Measurements from ENCODE around the gene CYP2F1.

Gene CYP2F1

GRCh38 chr19:41114132-41114531 lies at the start of gene CYP2F1:
CYP2F1 (plus strand) TSS chr19:41114432; CDS start chr19:41116189, 1,757 bp downstream.
- no peak for TF ChIP-seq ZFX (IDR thresholded peaks at IDR 0.05)
- TF ChIP-seq, protein P1, sequence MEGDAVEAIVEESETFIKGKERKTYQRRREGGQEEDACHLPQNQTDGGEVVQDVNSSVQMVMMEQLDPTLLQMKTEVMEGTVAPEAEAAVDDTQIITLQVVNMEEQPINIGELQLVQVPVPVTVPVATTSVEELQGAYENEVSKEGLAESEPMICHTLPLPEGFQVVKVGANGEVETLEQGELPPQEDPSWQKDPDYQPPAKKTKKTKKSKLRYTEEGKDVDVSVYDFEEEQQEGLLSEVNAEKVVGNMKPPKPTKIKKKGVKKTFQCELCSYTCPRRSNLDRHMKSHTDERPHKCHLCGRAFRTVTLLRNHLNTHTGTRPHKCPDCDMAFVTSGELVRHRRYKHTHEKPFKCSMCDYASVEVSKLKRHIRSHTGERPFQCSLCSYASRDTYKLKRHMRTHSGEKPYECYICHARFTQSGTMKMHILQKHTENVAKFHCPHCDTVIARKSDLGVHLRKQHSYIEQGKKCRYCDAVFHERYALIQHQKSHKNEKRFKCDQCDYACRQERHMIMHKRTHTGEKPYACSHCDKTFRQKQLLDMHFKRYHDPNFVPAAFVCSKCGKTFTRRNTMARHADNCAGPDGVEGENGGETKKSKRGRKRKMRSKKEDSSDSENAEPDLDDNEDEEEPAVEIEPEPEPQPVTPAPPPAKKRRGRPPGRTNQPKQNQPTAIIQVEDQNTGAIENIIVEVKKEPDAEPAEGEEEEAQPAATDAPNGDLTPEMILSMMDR (conservative IDR thresholded peaks at IDR 0.05), result no peak
- H3K27ac ChIP-seq, result no peak within 1 kb of the TSS

DNA sequence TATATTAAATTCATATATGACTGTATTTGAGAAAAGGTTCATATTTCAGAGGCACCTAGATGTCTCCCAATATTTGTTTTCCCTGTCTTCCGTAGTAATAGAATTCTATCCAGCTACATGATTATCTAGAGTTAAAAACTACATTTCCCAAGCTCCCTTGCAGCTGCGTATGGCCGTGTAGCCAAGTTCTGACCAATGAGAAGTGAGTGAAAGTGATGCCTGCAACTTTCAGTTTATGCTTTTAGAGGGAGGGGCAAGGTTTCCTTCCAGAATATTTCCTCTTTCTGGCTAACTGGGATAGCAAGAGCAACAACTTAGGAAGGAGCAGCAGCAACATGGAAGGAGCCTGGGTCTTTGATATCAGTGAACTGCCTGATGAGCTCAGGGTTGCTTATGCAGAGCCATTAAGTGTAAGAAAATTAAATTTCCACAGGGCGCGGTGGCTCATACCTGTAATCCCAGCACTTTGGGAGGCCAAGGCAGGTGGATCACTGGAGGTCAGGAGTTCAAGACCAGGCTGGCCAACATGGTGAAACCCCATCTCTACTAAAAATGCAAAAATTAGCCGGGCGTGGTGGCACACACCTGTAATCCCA lies 49.2 kb upstream of the CYP2F1 start:
- H3K27ac ChIP-seq, result no peak overlapping the region
- TF ChIP-seq, protein P1 (conservative IDR thresholded peaks at IDR 0.05), result no peak
- no peak for TF ChIP-seq ZFX (IDR thresholded peaks at IDR 0.05)

DNA sequence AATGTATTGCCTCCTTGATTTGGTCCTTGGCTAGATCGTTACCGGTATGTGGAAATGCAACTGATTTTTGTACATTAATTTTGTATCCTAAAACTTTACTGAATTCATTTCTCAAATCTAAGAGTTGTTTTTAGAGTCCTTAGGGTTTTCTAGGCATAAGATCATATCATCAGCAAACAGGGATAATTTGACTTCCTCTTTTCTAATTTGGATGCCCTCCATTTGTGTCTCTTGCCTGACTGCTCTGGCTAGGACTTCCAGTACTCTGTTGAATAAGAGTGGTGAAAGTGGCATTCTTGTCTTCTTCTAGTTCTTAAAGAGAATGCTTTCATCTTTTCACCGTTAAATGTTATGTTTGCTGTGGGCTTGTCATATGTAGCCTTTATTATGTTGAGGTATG lies 37.9 kb upstream of the CYP2F1 start:
- H3K27ac ChIP-seq, result no peak overlapping the region
- TF ChIP-seq, protein P1 (conservative IDR thresholded peaks at IDR 0.05), result no peak
- TF ChIP-seq ZFX (IDR thresholded peaks at IDR 0.05), result no peak

GRCh38 chr19:41083516-41083915 lies 30.7 kb upstream of the CYP2F1 start:
- H3K27ac ChIP-seq, result no peak overlapping the region
- TF ChIP-seq, protein P1 (conservative IDR thresholded peaks at IDR 0.05), result no peak
- no peak for TF ChIP-seq ZFX (IDR thresholded peaks at IDR 0.05)

DNA sequence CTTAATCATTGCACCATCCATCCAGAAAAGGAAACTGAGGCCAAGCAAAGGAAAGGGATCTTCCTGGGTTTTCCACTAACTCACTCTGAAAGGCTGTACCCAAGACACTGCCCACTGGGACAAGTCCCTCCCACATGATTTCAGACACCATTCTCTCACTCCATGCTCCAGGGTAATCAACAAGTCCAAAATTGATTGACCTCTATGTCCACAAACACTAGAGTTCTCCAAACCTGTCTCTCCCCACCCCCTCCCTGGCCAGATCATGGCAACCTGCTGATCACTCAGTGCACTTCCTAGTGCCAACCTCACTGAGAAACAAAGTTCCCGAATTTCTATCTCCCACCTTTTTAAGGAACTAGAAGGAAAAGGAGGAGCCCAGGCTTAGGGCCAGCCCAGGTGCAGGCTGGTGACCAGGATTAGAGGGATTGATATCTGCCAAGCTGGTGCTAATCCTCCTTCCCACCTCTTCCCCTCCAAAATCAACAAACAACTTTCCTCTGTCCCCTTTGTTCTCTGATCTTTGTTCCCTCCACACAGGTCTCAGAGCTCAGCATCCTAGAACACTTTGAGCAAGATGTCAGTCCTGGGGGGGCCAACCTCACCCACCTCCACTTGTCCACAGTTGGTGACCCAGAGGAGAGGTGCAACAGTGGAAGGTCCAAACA lies 28.4 kb upstream of the CYP2F1 start:
- TF ChIP-seq, protein P1 (conservative IDR thresholded peaks at IDR 0.05), result no peak
- no peak for TF ChIP-seq ZFX (IDR thresholded peaks at IDR 0.05)

GRCh38 chr19:41088151-41088550 lies 26.1 kb upstream of the CYP2F1 start, which contains the start of gene CYP2A13:
CYP2A13 (plus strand) TSS chr19:41088451; CDS start chr19:41088472, 21 bp downstream.
- H3K27ac ChIP-seq, result no peak within 1 kb of the TSS
- TF ChIP-seq, protein P1 (conservative IDR thresholded peaks at IDR 0.05), result no peak
- TF ChIP-seq ZFX (IDR thresholded peaks at IDR 0.05), result no peak

More for the DNA sequence above, 28.4 kb upstream of the CYP2F1 start:
- H3K27ac ChIP-seq, result no peak overlapping the region

GRCh38 chr19:41089959-41090358 lies 24.3 kb upstream of the CYP2F1 start:
- H3K27ac ChIP-seq, result no peak overlapping the region
- TF ChIP-seq, protein P1 (conservative IDR thresholded peaks at IDR 0.05), result no peak
- TF ChIP-seq ZFX (IDR thresholded peaks at IDR 0.05), result no peak
